Measurements from ENCODE around the gene TSHZ1.

The TSHZ1 gene

DNA sequence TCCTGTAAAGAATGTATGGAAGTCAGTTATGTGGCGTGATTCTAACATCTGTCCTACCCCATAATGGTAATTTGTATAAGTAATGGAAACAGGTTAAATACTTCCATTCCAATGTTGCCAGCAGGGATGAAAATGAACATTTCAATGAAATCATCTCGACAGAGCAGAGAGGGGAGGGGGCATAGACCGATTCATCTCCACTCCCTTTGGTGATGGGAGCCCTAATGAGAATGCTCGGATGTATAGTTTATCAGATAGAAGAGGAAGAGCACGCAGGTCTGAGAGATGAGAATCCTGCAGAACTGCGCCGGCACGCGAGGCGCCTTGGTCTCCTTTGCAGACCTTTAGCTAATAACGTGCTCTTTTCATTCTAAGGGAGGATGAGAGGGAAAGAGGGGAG is 61.4 kb downstream of the TSHZ1 start:
- no peak overlapping the region for H3K27ac ChIP-seq
- TF ChIP-seq, protein P1, sequence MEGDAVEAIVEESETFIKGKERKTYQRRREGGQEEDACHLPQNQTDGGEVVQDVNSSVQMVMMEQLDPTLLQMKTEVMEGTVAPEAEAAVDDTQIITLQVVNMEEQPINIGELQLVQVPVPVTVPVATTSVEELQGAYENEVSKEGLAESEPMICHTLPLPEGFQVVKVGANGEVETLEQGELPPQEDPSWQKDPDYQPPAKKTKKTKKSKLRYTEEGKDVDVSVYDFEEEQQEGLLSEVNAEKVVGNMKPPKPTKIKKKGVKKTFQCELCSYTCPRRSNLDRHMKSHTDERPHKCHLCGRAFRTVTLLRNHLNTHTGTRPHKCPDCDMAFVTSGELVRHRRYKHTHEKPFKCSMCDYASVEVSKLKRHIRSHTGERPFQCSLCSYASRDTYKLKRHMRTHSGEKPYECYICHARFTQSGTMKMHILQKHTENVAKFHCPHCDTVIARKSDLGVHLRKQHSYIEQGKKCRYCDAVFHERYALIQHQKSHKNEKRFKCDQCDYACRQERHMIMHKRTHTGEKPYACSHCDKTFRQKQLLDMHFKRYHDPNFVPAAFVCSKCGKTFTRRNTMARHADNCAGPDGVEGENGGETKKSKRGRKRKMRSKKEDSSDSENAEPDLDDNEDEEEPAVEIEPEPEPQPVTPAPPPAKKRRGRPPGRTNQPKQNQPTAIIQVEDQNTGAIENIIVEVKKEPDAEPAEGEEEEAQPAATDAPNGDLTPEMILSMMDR (conservative IDR thresholded peaks at IDR 0.05; ENCODE audit: low read depth) = no peak
- DNase-seq (ENCODE audit: low spot score) = no peak
- ChIA-PET CTCF (no interaction called here), POLR2A (ENCODE audit: low non-redundant PET) (no interaction called here)

DNA sequence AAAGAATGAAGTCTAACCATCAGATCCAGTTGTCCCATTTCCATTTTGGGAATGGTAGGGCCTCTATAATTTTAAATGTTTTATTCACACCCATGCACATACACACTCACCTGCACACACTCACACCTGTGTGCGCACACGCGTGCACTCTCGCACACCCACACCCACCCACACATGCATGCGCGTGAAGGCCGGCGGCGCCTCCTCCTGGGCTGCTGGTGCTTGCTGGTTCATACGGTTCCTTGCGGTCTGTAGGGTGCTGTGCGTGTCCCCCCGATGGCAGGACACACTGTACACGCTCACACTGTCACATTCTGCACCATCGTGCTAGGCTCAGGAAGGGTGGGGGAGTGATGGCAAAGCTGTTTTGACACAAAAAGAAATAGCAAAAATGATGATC is 63.2 kb downstream of the TSHZ1 start:
- TF ChIP-seq, protein P1 (conservative IDR thresholded peaks at IDR 0.05; ENCODE audit: low read depth) = no peak
- DNase-seq (ENCODE audit: low spot score) = no peak
- ChIA-PET CTCF (no interaction called here), POLR2A (ENCODE audit: low non-redundant PET) (no interaction called here)
- no peak overlapping the region for H3K27ac ChIP-seq

DNA sequence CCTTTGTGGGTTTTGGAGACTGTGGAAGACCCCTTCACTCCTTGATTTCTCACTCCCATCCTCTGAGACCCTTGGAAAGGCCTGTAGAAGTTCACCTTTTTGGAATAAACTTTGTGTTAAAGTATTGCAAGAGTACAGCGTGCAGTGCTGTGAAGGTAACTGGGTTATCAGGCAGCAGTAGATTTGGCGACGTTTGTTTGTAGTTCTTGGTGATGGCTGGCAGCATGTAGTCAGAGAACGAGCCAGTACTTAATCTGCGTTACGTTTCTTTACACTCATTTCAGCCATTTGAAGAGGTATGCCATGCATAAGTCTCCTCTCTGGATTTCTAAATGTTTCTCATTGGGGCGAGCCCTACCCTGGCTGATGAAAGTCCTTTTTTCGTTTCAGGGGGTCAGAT is 64.6 kb downstream of the TSHZ1 start:
- no peak for DNase-seq (ENCODE audit: low spot score)
- POLR2A ChIA-PET (ENCODE audit: low non-redundant PET) = no interaction called here
- no peak overlapping the region for H3K27ac ChIP-seq
- TF ChIP-seq, protein P1 (conservative IDR thresholded peaks at IDR 0.05; ENCODE audit: low read depth) = no peak
- CTCF ChIA-PET = no interaction called here

DNA sequence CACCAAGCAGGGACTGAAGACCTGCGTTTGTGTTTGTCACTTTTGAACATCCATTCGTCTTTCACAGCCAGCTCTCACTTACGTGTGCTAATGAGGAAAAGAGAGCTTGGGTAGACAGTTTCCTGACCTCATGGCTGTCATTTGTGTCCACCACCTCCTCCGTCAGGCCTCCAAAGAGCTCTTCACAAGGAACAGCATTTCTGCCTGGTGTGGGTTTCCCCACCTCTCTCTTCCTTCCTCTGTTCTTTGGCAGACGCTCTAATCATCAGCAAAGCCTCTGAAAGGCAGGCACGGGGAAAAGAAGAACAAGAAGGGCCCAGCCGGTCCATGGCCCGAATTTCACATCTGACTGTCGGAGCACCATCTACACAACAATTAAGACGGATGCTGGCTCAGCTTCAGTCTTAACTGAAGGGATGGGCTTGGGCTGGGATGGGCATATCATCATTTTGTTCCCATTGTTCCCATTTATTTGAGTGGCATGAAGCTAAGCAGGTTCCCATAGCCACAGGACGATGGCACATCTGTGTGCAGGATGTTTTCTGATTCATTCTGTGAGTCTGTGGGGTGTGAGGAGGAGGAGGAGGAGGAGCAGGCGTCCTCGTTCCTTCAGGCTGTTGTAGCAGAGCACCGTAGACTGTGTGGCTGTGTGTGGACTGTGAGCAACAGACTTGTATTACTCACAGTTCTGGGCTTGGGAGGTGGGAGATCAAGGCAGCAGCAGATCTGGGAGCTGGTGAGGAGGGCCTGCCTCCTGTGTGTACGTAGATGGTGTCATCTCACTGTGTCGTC is 66.4 kb downstream of the TSHZ1 start:
- no peak for DNase-seq (ENCODE audit: low spot score)
- TF ChIP-seq, protein P1 (conservative IDR thresholded peaks at IDR 0.05; ENCODE audit: low read depth) = no peak
- CTCF ChIA-PET = interaction anchor here (0.6 kb wide), 1 partner anchor 86 kb away, joined by 5 read pairs; no protein-coding TSS in a partner anchor
- POLR2A ChIA-PET (ENCODE audit: low non-redundant PET) = no interaction called here
- no peak overlapping the region for H3K27ac ChIP-seq

DNA sequence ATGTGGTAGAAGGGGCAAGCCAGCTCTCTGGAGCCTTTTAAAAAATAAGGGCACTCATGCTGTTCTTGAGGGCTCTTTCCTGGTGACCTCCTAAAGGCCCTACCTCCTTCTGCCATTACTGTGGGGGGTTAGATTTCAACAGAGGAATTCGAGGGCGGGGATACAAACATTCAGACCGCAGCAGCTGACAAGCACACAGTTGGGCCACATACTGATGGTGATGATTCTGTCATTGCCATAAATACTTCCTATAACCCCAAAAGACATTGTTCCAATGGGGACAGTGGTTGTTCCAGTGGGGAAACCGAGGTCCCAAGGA is 67.0 kb downstream of the TSHZ1 start:
- no peak overlapping the region for H3K27ac ChIP-seq
- POLR2A ChIA-PET (ENCODE audit: low non-redundant PET) = no interaction called here
- no peak for DNase-seq (ENCODE audit: low spot score)
- TF ChIP-seq, protein P1 (conservative IDR thresholded peaks at IDR 0.05; ENCODE audit: low read depth) = no peak
- CTCF ChIA-PET = no interaction called here

DNA sequence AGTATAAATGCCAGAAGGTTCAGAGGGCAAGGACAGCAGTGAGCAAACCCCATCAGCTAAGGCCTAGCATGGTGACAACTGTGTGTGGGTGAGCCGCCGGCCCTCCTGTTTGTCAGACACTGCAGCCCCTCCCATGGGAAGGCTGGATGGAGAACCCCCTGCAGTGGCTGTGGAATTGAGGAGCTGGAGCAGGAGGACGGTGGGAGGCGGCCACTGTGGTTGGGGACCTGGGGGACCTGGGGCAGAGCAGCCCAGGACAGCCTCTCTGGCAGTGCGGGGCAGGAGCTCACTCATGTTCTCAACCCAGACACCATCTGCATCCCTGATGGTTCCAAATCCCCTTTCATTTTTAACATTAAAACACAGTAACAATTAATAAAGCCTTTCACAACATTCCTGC is 68.8 kb downstream of the TSHZ1 start:
- no peak for DNase-seq (ENCODE audit: low spot score)
- TF ChIP-seq, protein P1 (conservative IDR thresholded peaks at IDR 0.05; ENCODE audit: low read depth) = no peak
- CTCF ChIA-PET = no interaction called here
- POLR2A ChIA-PET (ENCODE audit: low non-redundant PET) = no interaction called here
- H3K27ac ChIP-seq = no peak overlapping the region
